T1000 (cell line): Measurements from ENCODE around the gene ETNK1.
"Not testable (repeated sequence)": the region's sequence is repeated elsewhere in the genome, so short reads cannot be mapped to it uniquely, and the experiment has no call there.

ENCODE experiments used
- DNase-seq: peaks from one replicate; lab custom pipeline; 2025; ENCODE audit warnings: mixed read lengths; lab: John Stamatoyannopoulos, UW

ETNK1 gene

GRCh38 chr12:22687361-22688076, 62.5 kb downstream of the ETNK1 start:
- no peak for DNase-seq

GRCh38 chr12:22689876-22690275, 64.9 kb downstream of the ETNK1 start:
- no peak for DNase-seq

- no peak for DNase-seq
Observed at GRCh38 chr12:22691319-22691718, 66.3 kb downstream of the ETNK1 start.

GRCh38 chr12:22692467-22692866, 67.5 kb downstream of the ETNK1 start:
- DNase-seq, result not testable (repeated sequence)

GRCh38 chr12:22692964-22693555, 68.1 kb downstream of the ETNK1 start:
- no peak for DNase-seq

- DNase-seq, result no peak
Observed at GRCh38 chr12:22698576-22698975, 73.6 kb downstream of the ETNK1 start.

- not testable (repeated sequence) for DNase-seq
Observed at GRCh38 chr12:22699705-22700104, 74.7 kb downstream of the ETNK1 start.

GRCh38 chr12:22700106-22700505, 75.1 kb downstream of the ETNK1 start:
- DNase-seq, result peak; percentile 19

- not testable (repeated sequence) for DNase-seq
Observed at GRCh38 chr12:22701216-22701809, 76.3 kb downstream of the ETNK1 start.

GRCh38 chr12:22702690-22703089, 77.7 kb downstream of the ETNK1 start:
- DNase-seq, result no peak

GRCh38 chr12:22709292-22709691, 84.3 kb downstream of the ETNK1 start:
- DNase-seq, result no peak

- no peak for DNase-seq
Observed at GRCh38 chr12:22712083-22712482, 87.1 kb downstream of the ETNK1 start.

- no peak for DNase-seq
Observed at GRCh38 chr12:22715254-22715653, 90.3 kb downstream of the ETNK1 start.

- DNase-seq, result no peak
Observed at GRCh38 chr12:22719745-22720144, 94.8 kb downstream of the ETNK1 start.

GRCh38 chr12:22722081-22722480, 97.1 kb downstream of the ETNK1 start:
- DNase-seq, result no peak

GRCh38 chr12:22722779-22723178, 97.8 kb downstream of the ETNK1 start:
- DNase-seq, result no peak

- DNase-seq, result no peak
Observed at GRCh38 chr12:22728987-22729386, 104.0 kb downstream of the ETNK1 start.

- DNase-seq, result no peak
Observed at GRCh38 chr12:22729431-22729956, 104.5 kb downstream of the ETNK1 start.

- no peak for DNase-seq
Observed at GRCh38 chr12:22729957-22730443, 105.0 kb downstream of the ETNK1 start.

- no peak for DNase-seq
Observed at GRCh38 chr12:22731236-22731635, 106.3 kb downstream of the ETNK1 start.

- no peak for DNase-seq
Observed at GRCh38 chr12:22733756-22734155, 108.8 kb downstream of the ETNK1 start.

- no peak for DNase-seq
Observed at GRCh38 chr12:22738945-22739344, 114.0 kb downstream of the ETNK1 start.
